ENCODE measurements around the gene ZNF530. TPM values are rescaled to one million over a fixed set of nuclear protein-coding genes. Genes with fewer than 3 reads are reported as not detected.

The ZNF530 gene
- polyA plus RNA-seq (ENCODE audit: insufficient read length in 12 of 12), result 1 to 10 TPM in 10 of 12 donors, not detected in 2; 3.0 to 4.4 (median 3.6) TPM
- long read RNA-seq, donor 1, full-length matches to known transcripts, result 1 of 1 reads
- long read RNA-seq, donor 1, partial matches to known transcripts, result 0 of 1 reads
- long read RNA-seq, donor 1, other reads (novel, unspliced or antisense), result 0 of 1 reads
- long read RNA-seq, donor 2, result 0 reads
- long read RNA-seq, donor 3, partial matches to known transcripts, result 0 of 1 reads
- long read RNA-seq, donor 3, other reads (novel, unspliced or antisense), result 0 of 1 reads
- long read RNA-seq, donor 4, result 0 reads
- long read RNA-seq, donor 5, full-length matches to known transcripts, result 2 of 2 reads
- long read RNA-seq, donor 5, partial matches to known transcripts, result 0 of 2 reads
- long read RNA-seq, donor 5, other reads (novel, unspliced or antisense), result 0 of 2 reads
- long read RNA-seq, donor 6, partial matches to known transcripts, result 0 of 1 reads
- long read RNA-seq, donor 6, other reads (novel, unspliced or antisense), result 0 of 1 reads
- long read RNA-seq, donor 7, result 0 reads
- long read RNA-seq, donor 8, full-length matches to known transcripts, result 4 of 4 reads
- long read RNA-seq, donor 8, partial matches to known transcripts, result 0 of 4 reads
- long read RNA-seq, donor 8, other reads (novel, unspliced or antisense), result 0 of 4 reads
- long read RNA-seq, donor 9, result 0 reads
- long read RNA-seq, donor 10, full-length matches to known transcripts, result 1 of 6 reads
- long read RNA-seq, donor 10, partial matches to known transcripts, result 0 of 6 reads
- long read RNA-seq, donor 10, other reads (novel, unspliced or antisense), result 5 of 6 reads
- long read RNA-seq, donor 11, full-length matches to known transcripts, result 1 of 1 reads
- long read RNA-seq, donor 11, partial matches to known transcripts, result 0 of 1 reads
- long read RNA-seq, donor 11, other reads (novel, unspliced or antisense), result 0 of 1 reads

DNA sequence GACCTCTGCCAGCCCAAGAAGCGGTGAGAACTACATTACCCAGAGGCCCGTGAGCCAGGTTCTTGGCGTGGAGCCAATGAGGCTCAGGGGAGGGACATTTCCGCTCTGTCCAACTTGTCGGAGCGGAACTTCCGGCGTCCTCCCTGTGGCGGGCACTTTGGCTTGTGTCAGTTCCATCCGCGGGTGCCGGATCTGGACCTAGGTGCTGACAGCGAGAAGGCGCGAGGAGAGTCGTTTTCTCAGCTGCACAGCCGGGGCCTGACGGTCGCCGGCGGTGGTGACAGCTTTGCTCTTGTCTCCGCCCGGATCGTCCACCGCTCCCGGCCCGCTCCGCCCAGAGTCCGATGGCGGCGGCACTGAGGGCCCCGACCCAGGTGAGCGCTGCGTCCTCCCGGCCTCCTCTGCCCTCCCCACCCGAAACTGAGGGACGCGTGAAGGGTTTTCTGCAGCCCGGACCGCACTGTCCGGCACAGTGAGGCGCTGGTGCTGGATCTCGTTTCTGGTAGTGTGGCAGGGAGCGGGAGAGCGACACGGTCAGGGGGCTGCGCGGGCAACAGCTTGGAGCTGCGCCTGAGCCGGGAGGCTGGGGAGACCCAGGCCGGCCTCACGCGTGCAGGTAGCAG, at the start of gene ZNF530:
ZNF530 (plus strand) TSS at position 125 of the 623 bp plus-strand sequence. CDS start 4,461 bp downstream, outside the sequence.
- DNase-seq, result peak; percentile 96

DNA sequence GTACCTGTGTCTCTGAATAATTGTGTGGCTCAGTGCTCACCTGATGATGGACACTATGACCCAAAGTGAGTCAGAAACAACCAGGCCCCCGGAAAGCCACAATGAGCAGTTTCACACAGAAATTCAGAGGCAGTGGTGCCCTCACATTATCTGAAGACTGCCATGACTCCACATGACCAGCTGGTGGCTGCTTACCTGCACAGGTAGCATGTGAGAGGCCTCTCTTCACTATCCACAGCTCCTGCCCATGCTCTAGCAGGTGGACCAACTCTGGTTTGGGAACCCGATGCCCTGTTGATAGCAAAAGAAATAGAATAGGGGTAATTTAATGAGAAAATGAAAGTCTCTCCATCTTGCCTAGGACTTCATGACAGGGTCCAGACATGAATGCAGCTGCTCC, 47.3 kb upstream of the ZNF530 start:
- no peak for DNase-seq

DNA sequence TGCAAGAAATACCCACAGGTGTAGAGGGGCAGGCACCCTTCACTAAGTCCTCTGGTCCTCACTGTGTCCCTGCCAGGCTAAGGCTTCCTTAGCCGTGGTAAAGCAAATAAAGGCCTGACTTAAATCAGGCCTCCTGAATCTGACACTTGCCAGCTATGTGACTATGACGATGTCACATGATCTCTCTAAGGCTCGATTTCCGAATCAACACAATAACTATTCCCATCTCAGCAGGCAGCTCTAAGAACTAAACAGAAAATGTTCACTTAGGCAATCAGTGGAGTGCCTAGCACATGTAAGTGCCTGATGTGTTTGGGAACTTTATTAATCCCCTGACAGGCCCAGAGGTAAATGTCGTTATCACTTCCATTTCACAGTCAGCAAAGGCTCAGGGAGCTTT, 42.0 kb upstream of the ZNF530 start:
- no peak for DNase-seq

DNA sequence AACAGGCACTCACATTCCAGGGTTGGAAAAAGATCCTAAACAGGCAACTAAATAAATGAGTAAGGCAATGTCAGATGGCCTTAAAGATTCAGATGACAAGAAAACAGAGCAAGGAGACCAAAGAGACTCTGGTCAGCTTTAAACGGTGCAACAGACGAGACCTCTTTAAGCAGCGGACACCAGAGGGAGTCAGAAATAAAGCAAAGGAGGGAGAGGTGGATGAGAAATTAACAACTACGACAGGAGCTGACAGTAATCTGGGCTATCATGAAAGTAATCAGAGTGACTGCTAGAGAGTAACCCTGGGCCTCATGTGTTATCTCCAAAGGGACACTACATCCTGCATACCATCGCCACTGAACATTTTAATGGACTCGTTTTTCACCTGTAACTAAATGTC, 41.2 kb upstream of the ZNF530 start:
- DNase-seq, result no peak

DNA sequence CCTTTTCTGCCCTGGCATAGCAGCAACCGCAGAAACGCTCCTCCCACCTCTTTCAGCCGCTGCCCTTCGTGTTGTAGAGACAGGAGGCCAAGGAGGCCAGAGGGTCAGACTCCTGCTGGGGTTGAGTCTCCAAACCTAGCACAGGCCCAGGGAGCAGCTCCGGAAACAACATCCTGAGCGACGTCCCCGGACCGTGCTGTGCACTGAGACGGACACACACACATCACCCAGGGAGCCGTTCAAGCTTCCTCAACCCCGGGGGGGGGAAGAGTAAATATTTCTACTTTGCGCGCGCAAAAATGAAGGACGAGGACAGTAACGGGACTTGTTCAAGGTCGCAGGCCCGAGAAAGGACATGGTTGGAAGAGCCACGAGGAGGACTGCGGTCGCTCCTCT, 40.7 kb upstream of the ZNF530 start:
- DNase-seq, result no peak

DNA sequence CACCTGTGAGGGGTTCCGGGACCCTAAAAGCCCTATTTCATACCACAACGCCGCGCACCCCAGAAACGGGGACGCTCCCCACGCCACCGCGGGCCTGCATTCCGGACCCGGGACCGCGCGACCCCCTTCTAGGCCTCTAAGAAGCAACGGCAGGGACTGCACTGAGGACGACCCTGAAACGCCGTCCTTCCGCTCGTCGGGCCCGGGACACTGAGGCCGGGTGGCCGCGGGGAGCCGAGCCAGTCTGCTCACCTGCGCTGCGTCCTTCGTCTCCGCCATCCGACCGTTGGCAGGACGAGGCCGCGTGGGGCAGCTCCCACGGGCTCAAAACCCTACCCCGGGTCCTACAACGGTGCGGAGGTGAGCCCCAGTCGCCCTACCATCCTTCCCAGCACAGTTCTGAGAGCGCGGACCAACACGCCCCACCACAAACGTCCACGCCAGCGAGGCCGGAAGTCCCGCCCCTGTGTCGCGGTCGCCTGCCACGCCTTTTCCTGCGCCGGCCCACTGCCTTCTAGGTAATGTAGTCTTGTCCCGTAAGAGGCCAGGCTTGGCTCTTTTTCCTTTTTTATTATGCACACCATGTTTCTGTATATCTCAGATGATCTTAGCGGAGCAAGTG, 40.2 kb upstream of the ZNF530 start, which contains the start of gene ZNF550:
ZNF550 (minus strand) TSS at position 460 of the 622 bp plus-strand sequence; CDS start at position 279, 181 bp downstream.
- peak; percentile 93 for DNase-seq

DNA sequence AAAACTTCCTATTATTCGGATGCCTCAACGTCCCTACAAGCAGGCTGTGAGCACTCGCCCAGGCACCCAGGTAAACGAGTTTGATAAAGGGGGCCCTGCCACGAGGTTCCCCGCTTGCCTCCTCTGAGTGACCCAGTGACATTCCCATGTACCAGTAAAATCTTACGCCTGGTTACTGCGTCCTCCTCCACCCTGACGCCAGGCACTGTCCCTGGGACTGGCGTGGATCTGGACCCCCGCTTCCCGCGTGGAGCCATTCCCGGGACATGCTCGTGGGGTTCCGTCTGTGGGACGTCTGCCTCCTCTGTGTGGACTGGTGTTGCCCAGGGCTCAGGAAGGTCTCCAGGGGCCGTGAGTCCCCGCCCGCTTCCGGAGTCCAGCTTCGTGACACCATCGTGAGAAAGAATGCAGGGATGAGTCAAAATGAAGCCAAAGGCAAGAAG, 39.6 kb upstream of the ZNF530 start:
- DNase-seq, result no peak

DNA sequence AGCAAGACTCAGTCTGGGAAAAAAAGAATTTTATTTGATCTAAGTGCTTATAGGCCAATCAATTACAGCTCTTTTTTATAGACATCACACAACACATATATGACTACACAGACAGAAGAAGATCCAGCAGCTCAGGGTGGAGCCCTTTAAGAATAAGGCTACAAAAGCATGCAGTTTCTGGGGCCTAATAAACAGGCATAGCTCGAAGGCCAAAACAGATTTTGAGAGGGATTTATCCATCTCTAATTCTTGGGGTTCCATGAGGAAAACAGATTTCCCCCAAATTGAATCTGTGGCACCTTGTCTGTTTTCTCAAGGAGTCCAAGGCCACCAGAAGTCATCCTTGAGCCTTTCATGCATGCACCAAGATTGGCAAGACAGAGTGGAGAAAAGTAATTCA, 36.1 kb upstream of the ZNF530 start:
- no peak for DNase-seq

DNA sequence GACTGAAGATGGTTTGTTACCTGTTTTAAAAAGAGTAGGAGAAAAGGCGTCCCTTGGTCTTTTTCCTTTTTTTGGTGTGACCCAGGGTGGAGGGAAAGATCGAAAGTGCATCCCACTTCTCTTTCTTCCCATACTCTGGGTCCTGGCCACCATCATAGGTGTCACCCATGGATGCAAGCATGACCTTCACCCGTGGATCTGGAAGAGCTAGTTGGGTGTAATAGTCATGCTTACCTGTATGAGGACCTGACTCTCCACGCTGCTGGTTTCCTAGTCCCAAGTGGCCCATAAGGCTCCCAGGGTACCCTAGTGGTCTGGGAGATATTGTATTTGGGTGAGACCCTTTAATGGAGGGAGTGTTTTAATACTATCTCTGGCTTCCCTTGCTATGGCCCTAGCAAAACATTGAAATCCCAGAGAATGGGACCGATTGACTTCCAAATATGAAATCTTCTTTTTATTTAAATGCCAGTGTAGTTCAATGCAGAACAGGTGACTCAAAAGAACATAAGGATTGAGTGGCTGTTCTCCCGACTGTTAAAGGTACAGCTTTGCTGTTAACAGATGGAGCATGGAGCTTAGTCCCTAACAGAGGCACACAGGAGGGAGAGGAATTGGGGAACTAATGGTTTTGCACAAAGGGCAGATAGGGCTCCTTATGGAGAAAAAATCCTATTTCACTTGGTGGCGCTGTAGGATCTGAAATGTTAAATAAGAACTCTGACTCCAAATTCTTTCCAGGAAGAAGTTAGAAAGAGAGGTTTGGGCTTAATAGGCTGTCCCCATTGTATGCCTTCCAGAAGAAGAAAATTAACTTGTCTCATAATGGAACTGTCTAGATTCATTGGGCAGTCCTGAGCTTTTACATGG, 33.1 kb upstream of the ZNF530 start:
- no peak for DNase-seq

DNA sequence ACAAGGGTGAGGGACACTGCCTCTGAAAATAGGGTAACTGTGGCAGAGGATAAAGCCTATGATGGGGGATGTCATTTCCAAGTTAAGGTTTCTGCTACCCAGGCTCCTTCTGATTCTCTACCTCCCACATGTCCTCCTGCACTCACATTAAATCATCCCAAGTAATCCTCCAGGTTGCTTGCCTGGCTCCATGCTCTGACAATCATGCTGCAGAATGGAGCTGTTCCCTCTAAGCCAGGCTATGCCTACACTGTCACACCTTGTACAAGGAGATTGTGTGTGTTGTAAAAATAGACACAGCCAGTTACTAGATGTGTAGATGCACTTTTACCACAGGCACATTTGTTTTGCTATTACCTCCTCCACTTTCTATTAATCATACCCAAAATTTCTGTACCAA, 29.0 kb upstream of the ZNF530 start:
- DNase-seq, result no peak

DNA sequence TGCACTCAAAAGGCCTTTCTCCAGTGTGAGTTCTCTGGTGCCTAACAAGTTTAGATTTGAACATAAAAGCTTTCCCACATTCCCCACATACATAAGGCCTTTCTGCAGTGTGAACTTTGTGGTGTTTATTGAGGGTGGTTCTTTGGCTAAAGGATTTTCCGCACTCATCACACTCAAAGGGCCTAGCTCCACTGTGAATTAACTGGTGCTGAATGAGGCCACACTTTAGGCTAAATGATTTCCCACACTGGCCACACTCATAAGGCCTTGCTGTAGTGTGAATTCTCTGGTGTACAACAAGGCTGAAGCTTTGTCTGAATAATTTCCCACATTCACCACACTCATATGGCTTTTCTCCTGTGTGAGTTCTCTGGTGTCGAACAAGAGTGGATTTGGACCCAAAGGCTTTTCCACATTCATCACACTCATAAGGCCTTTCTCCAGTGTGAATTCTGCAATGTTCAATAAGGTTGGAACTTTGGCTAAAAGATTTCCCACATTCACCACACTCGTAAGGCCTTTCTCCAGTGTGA, 27.2 kb upstream of the ZNF530 start:
- no peak for DNase-seq

DNA sequence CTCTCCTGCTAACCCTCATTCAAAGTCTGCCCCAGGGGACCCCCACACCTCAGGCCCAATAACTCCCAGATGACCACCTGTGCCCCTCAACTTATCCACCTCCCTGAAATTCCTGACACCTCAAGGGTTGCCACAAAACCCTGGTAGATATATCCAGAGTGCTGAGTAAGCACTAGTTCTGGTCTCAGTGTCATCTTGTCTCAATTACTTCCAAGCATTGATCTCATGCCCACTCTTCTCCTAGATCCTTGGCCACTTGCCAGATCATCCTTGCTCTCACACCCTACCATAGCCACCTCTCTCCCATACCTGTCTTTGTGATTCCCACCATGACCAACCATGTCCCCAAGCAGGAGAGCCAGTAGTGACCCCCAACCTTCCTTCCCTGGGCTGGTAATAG, 23.0 kb upstream of the ZNF530 start:
- no peak for DNase-seq

DNA sequence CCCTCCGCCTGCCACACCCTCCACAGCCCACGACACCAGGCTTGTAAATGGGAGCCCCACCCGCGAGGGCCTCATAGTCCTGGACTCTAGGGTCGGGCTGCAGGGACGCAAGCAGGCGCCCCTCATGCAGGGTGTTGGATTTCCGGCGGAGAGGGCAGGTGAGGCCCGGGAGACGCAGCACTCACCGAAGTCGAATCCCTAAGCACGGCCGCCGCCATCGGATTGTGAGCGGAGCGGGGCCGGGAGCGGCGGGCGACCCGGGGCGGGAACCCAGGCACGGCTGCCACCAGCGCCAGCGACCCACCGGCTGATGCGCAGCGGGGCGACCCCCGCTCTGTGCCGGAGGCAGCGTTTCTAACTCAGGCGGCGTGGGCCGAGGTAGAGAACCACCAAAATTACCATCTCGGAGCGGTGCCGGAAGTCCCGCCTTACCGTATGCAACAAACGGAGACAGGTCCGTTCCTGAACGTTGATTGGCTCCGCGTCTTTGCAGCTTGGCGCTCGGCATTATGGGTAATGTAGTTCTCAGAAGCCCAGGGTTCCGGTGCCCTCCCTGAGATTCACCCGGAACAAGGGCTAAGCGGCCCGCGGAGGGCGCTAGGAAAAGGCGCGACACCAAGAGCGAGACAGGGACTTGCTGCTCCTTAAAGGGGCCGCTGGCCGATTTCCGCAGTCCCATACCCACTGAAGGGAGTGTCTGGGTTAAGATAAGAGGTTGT, 21.0 kb upstream of the ZNF530 start, which contains the start of gene ZNF416:
ZNF416 (minus strand) TSS at position 425 of the 719 bp plus-strand sequence; CDS start at position 218, 207 bp downstream.
- peak; percentile 99 for DNase-seq

DNA sequence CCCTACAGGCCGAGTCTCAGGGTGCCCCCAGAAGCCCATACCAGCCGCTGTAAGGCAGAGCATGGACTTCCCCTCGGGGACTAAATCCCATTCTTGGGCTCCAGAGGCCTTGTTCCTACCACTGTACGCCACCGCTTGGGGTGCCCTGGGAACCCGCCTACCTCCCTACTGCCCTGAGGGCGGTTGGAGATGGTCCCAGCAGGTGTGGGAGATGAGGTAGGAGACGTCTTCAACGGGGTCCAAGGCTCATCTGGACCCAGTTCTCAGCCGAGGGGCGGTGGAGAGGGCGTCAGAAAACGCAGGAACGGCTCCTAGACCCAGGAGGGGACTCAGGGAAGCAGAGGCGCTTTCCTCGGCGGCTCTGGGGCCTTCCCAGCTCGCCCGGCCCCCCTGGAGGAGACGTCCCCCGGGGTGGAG, 16.6 kb upstream of the ZNF530 start:
- no peak for DNase-seq

DNA sequence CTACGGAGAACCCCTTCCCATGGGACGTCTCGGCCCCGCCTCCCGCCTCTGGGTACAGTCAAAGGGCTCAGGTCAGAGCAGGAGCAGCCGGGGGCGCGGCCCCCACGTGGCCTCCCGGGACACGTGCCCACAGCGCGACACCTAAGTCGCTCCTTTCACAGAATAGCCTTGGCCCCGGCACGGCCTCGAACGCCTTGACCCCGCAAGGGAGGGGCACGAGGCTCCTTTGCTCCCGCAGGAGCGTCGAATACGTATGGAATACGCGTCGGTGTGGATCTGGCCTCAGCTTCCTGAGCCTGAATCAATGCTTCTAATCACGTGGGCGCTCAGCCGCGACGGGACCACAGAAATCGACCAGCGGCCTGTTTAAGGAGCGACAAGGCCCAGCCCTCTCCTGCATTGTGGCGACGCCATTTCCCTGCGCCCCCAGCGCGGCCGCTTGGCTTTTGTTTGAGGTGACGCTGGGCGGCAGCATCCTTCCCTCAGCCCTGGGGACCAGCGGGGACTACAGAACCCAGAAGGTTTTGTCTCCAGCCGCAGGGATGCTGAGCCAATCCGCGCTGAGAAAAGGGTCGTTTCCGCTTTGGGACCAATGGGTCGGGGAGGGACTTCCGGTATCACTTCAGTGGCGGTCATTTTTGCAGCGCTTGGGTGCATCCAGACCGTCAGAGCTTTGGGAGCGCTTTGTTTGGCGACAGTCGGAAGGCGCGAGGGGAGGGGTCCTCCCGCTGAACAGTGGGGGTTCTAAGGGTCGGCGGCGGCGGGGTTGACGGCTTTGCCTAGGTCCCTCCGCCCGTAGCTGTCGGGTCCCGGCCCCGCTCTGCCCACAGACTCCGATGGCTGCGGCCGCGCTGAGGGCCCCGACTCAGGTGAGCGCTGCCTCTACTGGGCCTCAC, 15.9 kb upstream of the ZNF530 start, which contains the start of gene ZIK1:
ZIK1 (plus strand) TSS at position 625 of the 896 bp plus-strand sequence; CDS start at position 837, 212 bp downstream.
- DNase-seq, result peak; percentile 94

DNA sequence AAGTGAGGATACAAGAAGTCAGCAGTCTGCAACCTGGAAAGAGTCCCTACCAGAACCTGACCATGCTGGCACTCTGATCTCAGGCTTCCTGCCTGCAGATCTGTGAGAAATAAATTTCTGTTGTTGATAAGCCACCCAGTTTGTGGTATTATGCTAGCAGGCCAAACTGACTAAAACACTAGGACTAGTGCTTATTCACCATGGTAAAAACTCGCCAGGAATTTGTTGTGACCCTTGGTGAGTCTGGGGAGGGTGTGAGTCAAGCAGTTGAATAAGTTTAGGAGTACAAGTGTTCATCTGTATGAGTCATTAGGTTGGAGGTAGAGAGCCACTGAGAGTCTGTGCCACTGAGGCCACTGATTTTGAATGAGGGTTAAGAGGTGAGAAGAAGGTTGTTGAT, 12.2 kb upstream of the ZNF530 start:
- no peak for DNase-seq

DNA sequence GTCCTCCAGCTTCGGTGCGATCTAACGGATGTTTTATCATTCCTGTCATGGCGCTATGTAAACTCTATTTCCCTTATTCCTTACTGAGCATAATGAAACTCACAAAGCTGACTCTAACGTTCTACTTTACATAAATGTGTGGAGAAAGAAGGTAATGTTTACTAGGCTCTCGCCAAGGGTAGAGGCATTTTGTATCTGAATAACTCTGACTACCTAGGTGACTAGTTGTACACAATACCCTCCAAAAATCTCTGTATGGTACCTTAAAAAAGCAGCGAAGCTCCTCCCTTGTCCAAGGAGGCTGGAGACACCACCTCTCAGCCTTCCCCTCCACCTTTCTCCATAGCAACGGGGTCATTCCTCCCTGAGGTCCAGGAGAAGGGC, 316 bp upstream of the ZNF530 start:
- no peak for DNase-seq

DNA sequence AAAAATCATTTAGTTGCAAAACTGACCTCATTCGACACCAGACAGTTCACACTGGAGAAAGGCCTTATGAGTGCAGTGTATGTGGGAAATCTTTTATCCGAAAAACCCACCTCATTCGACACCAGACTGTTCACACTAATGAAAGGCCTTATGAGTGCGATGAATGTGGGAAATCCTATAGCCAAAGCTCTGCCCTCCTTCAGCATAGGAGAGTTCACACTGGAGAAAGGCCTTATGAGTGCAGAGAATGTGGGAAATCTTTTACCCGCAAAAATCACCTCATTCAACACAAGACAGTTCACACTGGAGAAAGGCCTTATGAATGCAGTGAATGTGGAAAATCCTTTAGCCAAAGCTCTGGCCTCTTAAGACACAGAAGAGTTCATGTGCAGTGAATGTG, 7.2 kb downstream of the ZNF530 start:
- no peak for DNase-seq
